HCT116 (cell line): ENCODE data around the gene CPSF4L. TPM values are rescaled to one million over a fixed set of nuclear protein-coding genes. Genes with fewer than 3 reads are reported as not detected.

Experiments
- ATAC-seq: fragments of 200-7000 bp; cut with Tn5 transposase; 2 replicates; pipeline ENCODE4 v1.9.1; 2020; ENCODE audit warnings: mild to moderate bottlenecking, moderate library complexity
- BruUV-seq: library from RNA; stranded (reverse); fragments of 400-500 nt; replicated peaks from 2 replicates; lab custom pipeline; 2021; lab: Mats Ljungman, UMichigan
- CTCF ChIA-PET: fragments of 300-600 bp; sonication (Branson Sonifier 250); formaldehyde crosslinking; loops from one replicate; lab custom pipeline; 2021; ENCODE audit warnings: antibody characterized with exemption; lab: Charles Lee
- POLR2A ChIA-PET: fragments of 300-600, 350-600 bp; sonication (Branson Sonifier 250); formaldehyde crosslinking; loops from one replicate; lab custom pipeline; 2021; ENCODE audit warnings: antibody characterized with exemption; lab: Charles Lee
- RAD21 ChIA-PET, 2 experiments: fragments of 300-600 bp; sonication (Branson Sonifier 250); formaldehyde crosslinking; loops; one replicate each; lab custom pipeline; 2023; ENCODE audit warnings: low total read pairs in 2 of 2; ENCODE audit not compliant: uncharacterized antibody in 2 of 2, unreplicated experiment in 2 of 2, low non-redundant PET in 1 of 2; lab: Charles Lee
- DNase-seq: peaks from one replicate; pipeline ENCODE4 v3.0.0-alpha.2; 2010; ENCODE audit warnings: low read depth, low spot score
- H2AFZ ChIP-seq: fragments of 200-600 bp; shearing (Covaris generic), sonication (generic); 2 replicates; pipeline ENCODE4 v1.6.1; 2017; ENCODE audit warnings: low read depth, mixed run types, mixed read lengths, antibody characterized with exemption, low read length; ENCODE audit not compliant: poor library complexity, severe bottlenecking
- H3K27ac ChIP-seq: 2 replicates; pipeline ENCODE4 v1.5.1; 2012; ENCODE audit warnings: low read depth, low read length
- H3K27me3 ChIP-seq: fragments of 200-600 bp; sonication (generic); 2 replicates; pipeline ENCODE4 v1.6.1; 2016; ENCODE audit warnings: mixed run types, low read length, mixed read lengths; ENCODE audit not compliant: insufficient read depth
- H3K36me3 ChIP-seq, 2 experiments: fragments of 200-500 bp in 1 of 2; fragments of 200-600 bp in 1 of 2; sonication (Bioruptor generic) in 1 of 2; sonication (generic) in 1 of 2; 2 replicates each; pipeline versions ENCODE4 v1.5.1 to v1.6.1; 2014 to 2016; ENCODE audit warnings: low read length in 2 of 2, inconsistent platforms in 1 of 2, mixed read lengths in 1 of 2, mixed run types in 1 of 2; ENCODE audit not compliant: insufficient read depth in 2 of 2, control insufficient read depth in 1 of 2
- H3K4me1 ChIP-seq, 2 experiments: fragments of 200-600 bp in 1 of 2; sonication (generic) in 1 of 2; 2 replicates each; pipeline versions ENCODE4 v1.5.1 to v1.6.1; 2012 to 2017; ENCODE audit warnings: low read length in 2 of 2, inconsistent platforms in 1 of 2, mild to moderate bottlenecking in 1 of 2, mixed read lengths in 1 of 2, mixed run types in 1 of 2, moderate library complexity in 1 of 2; ENCODE audit not compliant: insufficient read depth in 2 of 2, control insufficient read depth in 1 of 2
- H3K4me2 ChIP-seq: fragments of 200-600 bp; sonication (generic); 2 replicates; pipeline ENCODE4 v1.6.1; 2017; ENCODE audit warnings: mixed run types, low read length, mixed read lengths
- H3K4me3 ChIP-seq, 2 experiments: fragments of 200-600 bp in 1 of 2; sonication (generic) in 1 of 2; replicated peaks in 1 of 2; 2 replicates each; pipeline ENCODE4 v1.5.1; 2011 to 2016; ENCODE audit warnings: low read length in 2 of 2, control low read depth in 1 of 2, low read depth in 1 of 2, mild to moderate bottlenecking in 1 of 2, mixed read lengths in 1 of 2, mixed run types in 1 of 2
- H3K79me2 ChIP-seq: fragments of 200-600 bp; sonication (generic); 2 replicates; pipeline ENCODE4 v1.6.1; 2017; ENCODE audit warnings: mild to moderate bottlenecking, mixed run types, low read length, moderate library complexity, mixed read lengths; ENCODE audit not compliant: insufficient read depth
- H3K9ac ChIP-seq: fragments of 200-600 bp; sonication (generic); 2 replicates; pipeline ENCODE4 v1.6.1; 2016; ENCODE audit warnings: low read length, mixed read lengths
- H3K9me2 ChIP-seq: fragments of 200-600 bp; sonication (generic), shearing (Covaris generic); 2 replicates; pipeline ENCODE4 v1.6.1; 2017; ENCODE audit warnings: mixed run types, mild to moderate bottlenecking, moderate library complexity; ENCODE audit not compliant: insufficient read depth
- H3K9me3 ChIP-seq, 2 experiments: fragments of 200-500 bp in 1 of 2; fragments of 200-600 bp in 1 of 2; sonication (Bioruptor generic) in 1 of 2; sonication (generic) in 1 of 2; 2 replicates each; pipeline ENCODE4 v1.6.1; 2014 to 2017; ENCODE audit warnings: low read length in 2 of 2, mixed read lengths in 2 of 2, inconsistent platforms in 1 of 2, low read depth in 1 of 2, mild to moderate bottlenecking in 1 of 2, mixed run types in 1 of 2, moderate library complexity in 1 of 2; ENCODE audit not compliant: control insufficient read depth in 1 of 2, insufficient read depth in 1 of 2
- H4K20me1 ChIP-seq: fragments of 200-600 bp; sonication (generic), shearing (Covaris generic); 2 replicates; pipeline ENCODE4 v1.6.1; 2017; ENCODE audit warnings: mixed run types, mild to moderate bottlenecking, moderate library complexity; ENCODE audit not compliant: insufficient read depth
- CBX3 ChIP-seq: IDR thresholded peaks from 2 replicates; pipeline ENCODE4 v1.6.1; 2012; ENCODE audit warnings: low read depth
- CEBPB ChIP-seq: IDR thresholded peaks from 2 replicates; pipeline ENCODE4 v1.6.1; 2012; ENCODE audit warnings: low read depth
- EGR1 ChIP-seq: IDR thresholded peaks from 2 replicates; pipeline ENCODE4 v1.6.1; 2012; ENCODE audit warnings: low read depth
- ELF1 ChIP-seq: IDR thresholded peaks from 2 replicates; pipeline ENCODE4 v1.6.1; 2012; ENCODE audit warnings: low read depth, borderline replicate concordance
- EZH2 ChIP-seq: fragments of 200-600 bp; sonication (generic); IDR thresholded peaks from 2 replicates; pipeline ENCODE4 v1.6.1; 2017; ENCODE audit warnings: antibody characterized with exemption, mixed run types
- EZH2phosphoT487 ChIP-seq: fragments of 200-600 bp; IDR thresholded peaks from 2 replicates; pipeline ENCODE4 v1.6.1; 2018; ENCODE audit warnings: antibody characterized with exemption, borderline replicate concordance
- FOSL1 ChIP-seq: IDR thresholded peaks from 2 replicates; pipeline ENCODE4 v1.6.1; 2012; ENCODE audit warnings: low read depth
- JUND ChIP-seq: IDR thresholded peaks from 2 replicates; pipeline ENCODE4 v1.6.1; 2012
- POLR2A ChIP-seq: IDR thresholded peaks from 2 replicates; pipeline ENCODE4 v1.7.0; 2011; ENCODE audit warnings: borderline replicate concordance; ENCODE audit not compliant: insufficient read depth, insufficient read length; ENCODE audit errors: extremely low read depth
- POLR2AphosphoS5 ChIP-seq: IDR thresholded peaks from 2 replicates; pipeline ENCODE4 v1.6.1; 2011; ENCODE audit warnings: mild to moderate bottlenecking, low read depth, low read length, moderate library complexity
- RAD21 ChIP-seq: IDR thresholded peaks from 2 replicates; pipeline ENCODE4 v1.6.1; 2012; ENCODE audit warnings: low read depth, mild to moderate bottlenecking
- SIN3A ChIP-seq: IDR thresholded peaks from 2 replicates; pipeline ENCODE4 v1.6.1; 2012; ENCODE audit warnings: low read depth
- SP1 ChIP-seq: IDR thresholded peaks from 2 replicates; pipeline ENCODE4 v1.6.1; 2012; ENCODE audit warnings: low read depth
- SRF ChIP-seq: IDR thresholded peaks from 2 replicates; pipeline ENCODE4 v1.6.1; 2012; ENCODE audit warnings: low read depth
- TCF7L2 ChIP-seq: IDR thresholded peaks from 2 replicates; pipeline ENCODE4 v1.7.0; 2011; ENCODE audit warnings: borderline replicate concordance, inconsistent platforms; ENCODE audit not compliant: insufficient read depth, insufficient read length; ENCODE audit errors: extremely low read depth
- YY1 ChIP-seq: IDR thresholded peaks from 2 replicates; pipeline ENCODE4 v1.6.1; 2011; ENCODE audit warnings: low read length, low read depth, moderate library complexity, mild to moderate bottlenecking; ENCODE audit not compliant: insufficient replicate concordance; ENCODE audit errors: extremely low read depth
- ZFX ChIP-seq: fragments of 450-650 bp; IDR thresholded peaks from 2 replicates; pipeline ENCODE4 v1.6.1; 2017
- ZNF274 ChIP-seq: fragments of 200-500 bp; sonication (Bioruptor generic); IDR thresholded peaks from 2 replicates; pipeline ENCODE4 v1.6.1; 2014; ENCODE audit warnings: mild to moderate bottlenecking, low read depth, low read length, inconsistent platforms
- intact Hi-C: fragments of 100-400 bp; cut with micrococcal nuclease; formaldehyde crosslinking; loops from 2 replicates; pipeline ENCODE4 v1.10.0; 2022
- total RNA-seq: library from RNA; stranded (reverse); gene quantifications from one replicate; pipeline ENCODE4 v1.2.1, GENCODE V29; 2021; ENCODE audit not compliant: unreplicated experiment
- TF ChIP-seq, protein P1 (sequence below), 3 experiments: fragments of 200-600 bp in 1 of 3; sonication (generic) in 1 of 3; IDR thresholded peaks in 2 of 3; conservative IDR thresholded peaks in 1 of 3; 2 replicates each; pipeline ENCODE4 v1.5.1; 2012 to 2017; ENCODE audit warnings: low read depth in 2 of 3, low read length in 2 of 3, antibody characterized with exemption in 1 of 3, borderline replicate concordance in 1 of 3, control low read depth in 1 of 3, mild to moderate bottlenecking in 1 of 3, mixed read lengths in 1 of 3, mixed run types in 1 of 3, moderate library complexity in 1 of 3; ENCODE audit not compliant: insufficient read depth in 1 of 3
- TF ChIP-seq, protein P2 (sequence below): IDR thresholded peaks from 2 replicates; pipeline ENCODE4 v1.6.1; 2011; ENCODE audit warnings: mild to moderate bottlenecking, low read length, moderate library complexity; ENCODE audit not compliant: insufficient replicate concordance; ENCODE audit errors: extremely low read depth
- TF ChIP-seq, protein P3 (sequence below): IDR thresholded peaks from 2 replicates; pipeline ENCODE4 v1.6.1; 2012

CPSF4L gene
- total RNA-seq, 1 experiment from 2014 or later = not detected

DNA sequence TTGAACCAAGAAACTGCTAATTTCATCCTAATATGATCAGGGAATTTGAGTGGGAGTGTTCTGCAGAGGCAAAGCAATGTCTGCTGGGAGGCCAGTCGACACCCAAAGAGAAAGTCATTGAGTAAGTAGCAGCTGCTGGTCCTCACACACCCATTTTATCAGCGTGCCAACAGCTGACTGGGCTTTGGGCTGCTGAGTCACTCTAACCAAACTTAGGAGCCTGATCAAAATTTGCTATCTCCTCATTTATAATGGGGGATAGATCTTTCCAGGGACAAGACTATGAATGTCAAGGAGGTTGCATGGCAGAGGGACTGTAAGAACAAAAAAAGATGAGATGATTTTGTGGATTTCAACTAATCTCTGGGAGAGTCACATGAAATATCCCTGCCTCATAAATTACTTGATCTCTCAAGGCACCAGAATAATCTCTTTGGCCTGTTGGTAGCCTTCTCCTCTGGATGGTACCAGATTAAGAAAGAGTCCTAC is 32.9 kb downstream of the CPSF4L start:
- Histone ChIP-seq H3K27ac (peak overlapping the region; percentile 59; the same call in 1 of the 2 replicates), H4K20me1 (peaks cover 6% of the 10 kb centered on the region; the same call in 1 of the 2 replicates), H3K4me3 (0 out of 4 replicates have a peak overlapping the region, but pooled peaks of 1 of the 2 experiments have one; percentile 2), H3K4me1 (peaks cover 28 to 51% of the 10 kb centered on the region in 2 experiments), H3K79me2 (peaks cover 91% of the 10 kb centered on the region), H3K36me3 (peaks cover 0 to 12% of the 10 kb centered on the region in 2 experiments; a peak in 2 of 4 replicates), H3K9ac (peak overlapping the region; percentile 6), H3K9me2 (no peaks in the 10 kb centered on the region), H3K9me3 (no peaks in the 10 kb centered on the region), H2AFZ (no peak overlapping the region), H3K27me3 (no peaks in the 10 kb centered on the region), H3K4me2 (peak overlapping the region; percentile 89)
- ChIA-PET CTCF (interaction anchor here (0.8 to 2.3 kb wide), 5 partner anchors 13 to 672 kb away, joined by 3 to 7 read pairs (median 6); no protein-coding TSS in a partner anchor), RAD21 (interaction anchor here (0.7 to 1.1 kb wide), 2 partner anchors 501 to 982 kb away, joined by 3 read pairs; no protein-coding TSS in a partner anchor), POLR2A (interaction anchor here (0.7 to 1.5 kb wide), 3 partner anchors 21 to 636 kb away, joined by 3 read pairs; no protein-coding TSS in a partner anchor)
- peak; percentile 36 for DNase-seq
- intact Hi-C loops = loop anchor here (2.0 kb wide), 1 partner anchor 36 kb away; the partner anchor contains the start of gene COG1
- TSS peak; percentile 8 for BruUV-seq
- ATAC-seq = no peak
- peak; percentile 60 for TF ChIP-seq FOSL1
- no peak for TF ChIP-seq ZFX
- TF ChIP-seq YY1 = no peak
- no peak for TF ChIP-seq ELF1
- peak; percentile 76; the same call in 1 of the 2 replicates for TF ChIP-seq CBX3
- no peak for TF ChIP-seq POLR2A
- TF ChIP-seq SP1 = peak; percentile 45
- 0 out of 2 replicates have a peak, but pooled peaks have one; percentile 27 for TF ChIP-seq POLR2AphosphoS5
- no peak for TF ChIP-seq EZH2
- TF ChIP-seq ZNF274 = no peak
- peak; percentile 66; the same call in 1 of the 2 replicates for TF ChIP-seq SIN3A
- TF ChIP-seq EZH2phosphoT487 = no peak
- TF ChIP-seq CEBPB = no peak; the same call in none of the 2 replicates
- TF ChIP-seq, protein P1, sequence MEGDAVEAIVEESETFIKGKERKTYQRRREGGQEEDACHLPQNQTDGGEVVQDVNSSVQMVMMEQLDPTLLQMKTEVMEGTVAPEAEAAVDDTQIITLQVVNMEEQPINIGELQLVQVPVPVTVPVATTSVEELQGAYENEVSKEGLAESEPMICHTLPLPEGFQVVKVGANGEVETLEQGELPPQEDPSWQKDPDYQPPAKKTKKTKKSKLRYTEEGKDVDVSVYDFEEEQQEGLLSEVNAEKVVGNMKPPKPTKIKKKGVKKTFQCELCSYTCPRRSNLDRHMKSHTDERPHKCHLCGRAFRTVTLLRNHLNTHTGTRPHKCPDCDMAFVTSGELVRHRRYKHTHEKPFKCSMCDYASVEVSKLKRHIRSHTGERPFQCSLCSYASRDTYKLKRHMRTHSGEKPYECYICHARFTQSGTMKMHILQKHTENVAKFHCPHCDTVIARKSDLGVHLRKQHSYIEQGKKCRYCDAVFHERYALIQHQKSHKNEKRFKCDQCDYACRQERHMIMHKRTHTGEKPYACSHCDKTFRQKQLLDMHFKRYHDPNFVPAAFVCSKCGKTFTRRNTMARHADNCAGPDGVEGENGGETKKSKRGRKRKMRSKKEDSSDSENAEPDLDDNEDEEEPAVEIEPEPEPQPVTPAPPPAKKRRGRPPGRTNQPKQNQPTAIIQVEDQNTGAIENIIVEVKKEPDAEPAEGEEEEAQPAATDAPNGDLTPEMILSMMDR (IDR thresholded peaks at IDR 0.05 in 2 of 3, conservative IDR thresholded peaks at IDR 0.05 in 1 of 3; ENCODE audit: borderline replicate concordance in 1 of 3, insufficient read depth in 1 of 3, low read depth in 2 of 3, low read length in 2 of 3) = no peak
- TF ChIP-seq SRF = no peak
- TF ChIP-seq, protein P2, sequence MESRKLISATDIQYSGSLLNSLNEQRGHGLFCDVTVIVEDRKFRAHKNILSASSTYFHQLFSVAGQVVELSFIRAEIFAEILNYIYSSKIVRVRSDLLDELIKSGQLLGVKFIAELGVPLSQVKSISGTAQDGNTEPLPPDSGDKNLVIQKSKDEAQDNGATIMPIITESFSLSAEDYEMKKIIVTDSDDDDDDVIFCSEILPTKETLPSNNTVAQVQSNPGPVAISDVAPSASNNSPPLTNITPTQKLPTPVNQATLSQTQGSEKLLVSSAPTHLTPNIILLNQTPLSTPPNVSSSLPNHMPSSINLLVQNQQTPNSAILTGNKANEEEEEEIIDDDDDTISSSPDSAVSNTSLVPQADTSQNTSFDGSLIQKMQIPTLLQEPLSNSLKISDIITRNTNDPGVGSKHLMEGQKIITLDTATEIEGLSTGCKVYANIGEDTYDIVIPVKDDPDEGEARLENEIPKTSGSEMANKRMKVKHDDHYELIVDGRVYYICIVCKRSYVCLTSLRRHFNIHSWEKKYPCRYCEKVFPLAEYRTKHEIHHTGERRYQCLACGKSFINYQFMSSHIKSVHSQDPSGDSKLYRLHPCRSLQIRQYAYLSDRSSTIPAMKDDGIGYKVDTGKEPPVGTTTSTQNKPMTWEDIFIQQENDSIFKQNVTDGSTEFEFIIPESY = no peak
- no peak for TF ChIP-seq EGR1
- no peak for TF ChIP-seq RAD21
- TF ChIP-seq JUND = peak; percentile 66; the same call in 1 of the 2 replicates
- TF ChIP-seq, protein P3, sequence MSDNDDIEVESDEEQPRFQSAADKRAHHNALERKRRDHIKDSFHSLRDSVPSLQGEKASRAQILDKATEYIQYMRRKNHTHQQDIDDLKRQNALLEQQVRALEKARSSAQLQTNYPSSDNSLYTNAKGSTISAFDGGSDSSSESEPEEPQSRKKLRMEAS = peak; percentile 60; the same call in 1 of the 2 replicates
- no peak for TF ChIP-seq TCF7L2
